A549 treated with ZK216348 at 1 μM for 4 hours (cell line): ENCODE results near the gene ASXL1. TPM values are rescaled to one million over a fixed set of nuclear protein-coding genes. Genes with fewer than 3 reads are reported as not detected.

ENCODE experiments used
- total RNA-seq: library from RNA; stranded (reverse); fragments of 200-300 nt; extraction: Qiagen RNA extraction; gene quantifications from 5 replicates; pipeline ENCODE4 v1.2.3, GENCODE V29; 2022; ENCODE audit warnings: low read depth

ASXL1 gene
- 26.8 to 36.5 TPM (median 33.7 TPM) in 5 replicates for total RNA-seq

DNA sequence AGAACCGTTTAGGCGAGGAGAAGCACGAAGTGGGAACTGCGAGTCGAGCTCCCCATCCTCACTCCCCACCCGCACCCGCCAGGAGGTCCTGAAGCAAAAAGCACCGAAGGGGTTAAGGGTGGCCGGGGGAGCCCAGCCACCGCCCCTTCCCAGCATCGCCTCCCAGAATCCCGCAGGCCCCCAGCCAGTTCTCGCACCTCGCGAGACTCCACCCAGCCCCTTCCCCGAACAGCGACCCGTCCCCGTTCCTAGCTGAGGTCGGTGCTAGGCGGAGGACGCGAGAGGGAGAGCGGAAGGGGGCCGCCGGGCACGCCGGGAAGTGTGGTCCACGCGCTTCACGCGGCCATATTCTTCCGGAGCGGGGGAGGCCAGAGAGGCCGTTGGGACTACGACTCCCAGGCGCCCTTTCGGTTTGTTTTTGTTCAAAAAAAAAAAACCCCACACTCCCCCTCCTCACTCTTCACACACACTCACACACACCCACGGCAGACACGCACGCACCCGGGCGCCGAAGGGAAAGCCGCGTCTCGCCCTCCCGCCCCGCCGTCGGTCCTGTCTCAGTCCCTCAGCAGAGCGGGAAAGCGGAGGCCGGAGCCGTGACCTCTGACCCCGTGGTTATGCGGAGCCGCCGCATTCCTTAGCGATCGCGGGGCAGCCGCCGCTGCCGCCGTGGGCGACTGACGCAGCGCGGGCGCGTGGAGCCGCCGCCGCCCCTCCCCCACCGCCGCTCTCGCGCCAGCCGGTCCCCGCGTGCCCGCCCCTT, at the start of gene ASXL1:
Gene ASXL1, plus strand, starts transcription at position 463 of the 763 bp plus-strand sequence. CDS start 445 bp downstream, outside the sequence.

Other genes starting within 250 kb of the ASXL1 start
- gene TM9SF4, start 248.6 kb upstream of the ASXL1 start, total RNA-seq: 27.2 to 41.0 TPM (median 36.2 TPM) in 5 replicates
- gene PLAGL2, start 150.6 kb upstream of the ASXL1 start, total RNA-seq: 11.8 to 14.9 TPM (median 13.2 TPM) in 5 replicates
- 33.3 to 43.8 TPM (median 42.9 TPM) in 5 replicates for gene POFUT1, start 150.5 kb upstream of the ASXL1 start, total RNA-seq
- 23.5 to 30.1 TPM (median 24.9 TPM) in 5 replicates for gene KIF3B, start 80.7 kb upstream of the ASXL1 start, total RNA-seq
- gene NOL4L, start 227.0 kb downstream of the ASXL1 start, total RNA-seq: 11.1 to 15.5 TPM (median 12.5 TPM) in 5 replicates